WTC11 (cell line): Measurements from ENCODE around the gene FOXO3. TPM values are rescaled to one million over a fixed set of nuclear protein-coding genes. Genes with fewer than 3 reads are reported as not detected.
A peak's percentile ranks its signal among the peaks of the same experiment; 100 is the strongest.

ENCODE experiments used
- ATAC-seq: fragments of 200-7000 bp; cut with Tn5 transposase; 2 replicates; pipeline ENCODE4 v1.10.0; 2021; ENCODE audit warnings: mild to moderate bottlenecking, moderate library complexity
- CTCF ChIA-PET: fragments of 300-600 bp; sonication (Branson Sonifier 250); formaldehyde crosslinking; loops from one replicate; lab custom pipeline; 2021; ENCODE audit warnings: antibody characterized with exemption; lab: Charles Lee
- POLR2A ChIA-PET: fragments of 350-600 bp; sonication (Branson Sonifier 250); formaldehyde crosslinking; loops from one replicate; lab custom pipeline; 2021; ENCODE audit warnings: antibody characterized with exemption; lab: Charles Lee
- DNase-seq: peaks from one replicate; pipeline ENCODE4 v3.0.0; 2021; ENCODE audit warnings: low spot score
- H3K27ac Mint-ChIP-seq: 2 replicates; pipeline ENCODE4 v1.8.0; 2021; ENCODE audit warnings: mixed read lengths
- H3K27me3 Mint-ChIP-seq: 2 replicates; pipeline ENCODE4 v1.8.0; 2021; ENCODE audit warnings: low read depth, mild to moderate bottlenecking, moderate library complexity, mixed read lengths
- H3K36me3 Mint-ChIP-seq: 2 replicates; pipeline ENCODE4 v1.8.0; 2021; ENCODE audit warnings: mixed read lengths
- H3K4me1 Mint-ChIP-seq: 2 replicates; pipeline ENCODE4 v1.8.0; 2022; ENCODE audit warnings: mixed read lengths
- H3K4me3 Mint-ChIP-seq: 2 replicates; pipeline ENCODE4 v1.8.0; 2021; ENCODE audit warnings: mild to moderate bottlenecking, moderate library complexity, mixed read lengths
- H3K9me3 Mint-ChIP-seq: 2 replicates; pipeline ENCODE4 v1.8.0; 2021; ENCODE audit warnings: mixed read lengths
- AFF4 ChIP-seq: sonication (generic); formaldehyde crosslinking; IDR thresholded peaks from 2 replicates; pipeline ENCODE4 v1.8.1; 2023; ENCODE audit warnings: mild to moderate bottlenecking, missing genetic modification reagents, borderline replicate concordance
- ATF1 ChIP-seq: sonication (generic); formaldehyde crosslinking; IDR thresholded peaks from 2 replicates; pipeline ENCODE4 v1.8.1; 2023; ENCODE audit warnings: mild to moderate bottlenecking, moderate library complexity, missing genetic modification reagents
- CBFB ChIP-seq: sonication (generic); formaldehyde crosslinking; IDR thresholded peaks from 2 replicates; pipeline ENCODE4 v1.8.1; 2022; ENCODE audit warnings: mild to moderate bottlenecking, low read depth, missing genetic modification reagents
- EMX1 ChIP-seq: fragments of 250-450 bp; sonication (Bioruptor Pico); IDR thresholded peaks from 2 replicates; pipeline ENCODE4 v1.8.0; 2021; ENCODE audit warnings: mild to moderate bottlenecking
- ETV6 ChIP-seq: sonication (generic); formaldehyde crosslinking; IDR thresholded peaks from 2 replicates; pipeline ENCODE4 v1.8.1; 2022; ENCODE audit warnings: mild to moderate bottlenecking, missing genetic modification reagents
- GTF2I ChIP-seq: fragments of 250-450 bp; sonication (Bioruptor Pico); conservative IDR thresholded peaks from 2 replicates; pipeline ENCODE4 v1.4.0; 2021; ENCODE audit warnings: mild to moderate bottlenecking
- JUN ChIP-seq: sonication (generic); formaldehyde crosslinking; IDR thresholded peaks from 2 replicates; pipeline ENCODE4 v1.8.0; 2023; ENCODE audit warnings: mild to moderate bottlenecking, missing genetic modification reagents
- MYBL2 ChIP-seq: sonication (generic); formaldehyde crosslinking; IDR thresholded peaks from 2 replicates; pipeline ENCODE4 v1.8.1; 2023; ENCODE audit warnings: mild to moderate bottlenecking, moderate library complexity, missing genetic modification reagents
- NR2C2 ChIP-seq: sonication (generic); formaldehyde crosslinking; IDR thresholded peaks from 2 replicates; pipeline ENCODE4 v1.8.0; 2022; ENCODE audit warnings: mild to moderate bottlenecking, missing genetic modification reagents
- NR3C1 ChIP-seq: sonication (generic); formaldehyde crosslinking; conservative IDR thresholded peaks from 2 replicates; pipeline ENCODE4 v1.8.1; 2023; ENCODE audit warnings: low read depth, mild to moderate bottlenecking, missing genetic modification reagents
- OVOL2 ChIP-seq: fragments of 250-450 bp; sonication (Bioruptor Pico); IDR thresholded peaks from 2 replicates; pipeline ENCODE4 v1.9.0; 2021; ENCODE audit warnings: mild to moderate bottlenecking, borderline replicate concordance
- PRRX2 ChIP-seq: fragments of 250-450 bp; sonication (Bioruptor Pico); IDR thresholded peaks from 2 replicates; pipeline ENCODE4 v1.8.0; 2021; ENCODE audit warnings: mild to moderate bottlenecking
- SMAD3 ChIP-seq: sonication (generic); formaldehyde crosslinking; IDR thresholded peaks from 2 replicates; pipeline ENCODE4 v1.8.0; 2022; ENCODE audit warnings: missing genetic modification reagents, mild to moderate bottlenecking, borderline replicate concordance
- SOX15 ChIP-seq: fragments of 250-450 bp; sonication (Bioruptor Pico); IDR thresholded peaks from 2 replicates; pipeline ENCODE4 v1.9.0; 2021; ENCODE audit warnings: mild to moderate bottlenecking
- TP53 ChIP-seq: sonication (generic); formaldehyde crosslinking; IDR thresholded peaks from 2 replicates; pipeline ENCODE4 v1.8.1; 2023; ENCODE audit warnings: mild to moderate bottlenecking, missing genetic modification reagents
- ZMAT4 ChIP-seq: fragments of 250-450 bp; sonication (Bioruptor Pico); IDR thresholded peaks from 2 replicates; pipeline ENCODE4 v1.9.0; 2021; ENCODE audit warnings: mild to moderate bottlenecking
- ZNF138 ChIP-seq: sonication (generic); formaldehyde crosslinking; conservative IDR thresholded peaks from 2 replicates; pipeline ENCODE4 v1.8.1; 2022; ENCODE audit warnings: mild to moderate bottlenecking, moderate library complexity, missing genetic modification reagents
- ZNF263 ChIP-seq: sonication (generic); formaldehyde crosslinking; IDR thresholded peaks from 2 replicates; pipeline ENCODE4 v1.8.1; 2022; ENCODE audit warnings: low read depth, mild to moderate bottlenecking, moderate library complexity, missing genetic modification reagents
- ZNF396 ChIP-seq: fragments of 250-450 bp; sonication (Bioruptor Pico); IDR thresholded peaks from 2 replicates; pipeline ENCODE4 v1.8.0; 2021; ENCODE audit warnings: mild to moderate bottlenecking, moderate library complexity, borderline replicate concordance
- ZNF425 ChIP-seq: fragments of 250-450 bp; sonication (Bioruptor Pico); conservative IDR thresholded peaks from 2 replicates; pipeline ENCODE4 v1.9.0; 2021; ENCODE audit warnings: mild to moderate bottlenecking
- ZNF671 ChIP-seq: fragments of 250-450 bp; sonication (Bioruptor Pico); IDR thresholded peaks from 2 replicates; pipeline ENCODE4 v1.8.0; 2021; ENCODE audit warnings: mild to moderate bottlenecking
- total RNA-seq: library from RNA; stranded (reverse); gene quantifications from 3 replicates; pipeline ENCODE4 v1.2.3, GENCODE V29; 2021
- TF ChIP-seq, protein P1 (sequence below): fragments of 250-450 bp; sonication (Bioruptor Pico); IDR thresholded peaks from 2 replicates; pipeline ENCODE4 v2.1.2; 2022; ENCODE audit warnings: mild to moderate bottlenecking, moderate library complexity
- TF ChIP-seq, protein P2 (sequence below): fragments of 250-450 bp; sonication (Bioruptor Pico); IDR thresholded peaks from 2 replicates; pipeline ENCODE4 v1.9.0; 2021; ENCODE audit warnings: moderate library complexity, mild to moderate bottlenecking, inconsistent platforms, borderline replicate concordance
- TF ChIP-seq, protein P3 (sequence below): sonication (generic); formaldehyde crosslinking; IDR thresholded peaks from 2 replicates; pipeline ENCODE4 v1.8.1; 2023; ENCODE audit warnings: mild to moderate bottlenecking, missing genetic modification reagents, moderate library complexity

Gene FOXO3
- total RNA-seq, 1 experiment from 2014 or later, result 15.6 TPM

DNA sequence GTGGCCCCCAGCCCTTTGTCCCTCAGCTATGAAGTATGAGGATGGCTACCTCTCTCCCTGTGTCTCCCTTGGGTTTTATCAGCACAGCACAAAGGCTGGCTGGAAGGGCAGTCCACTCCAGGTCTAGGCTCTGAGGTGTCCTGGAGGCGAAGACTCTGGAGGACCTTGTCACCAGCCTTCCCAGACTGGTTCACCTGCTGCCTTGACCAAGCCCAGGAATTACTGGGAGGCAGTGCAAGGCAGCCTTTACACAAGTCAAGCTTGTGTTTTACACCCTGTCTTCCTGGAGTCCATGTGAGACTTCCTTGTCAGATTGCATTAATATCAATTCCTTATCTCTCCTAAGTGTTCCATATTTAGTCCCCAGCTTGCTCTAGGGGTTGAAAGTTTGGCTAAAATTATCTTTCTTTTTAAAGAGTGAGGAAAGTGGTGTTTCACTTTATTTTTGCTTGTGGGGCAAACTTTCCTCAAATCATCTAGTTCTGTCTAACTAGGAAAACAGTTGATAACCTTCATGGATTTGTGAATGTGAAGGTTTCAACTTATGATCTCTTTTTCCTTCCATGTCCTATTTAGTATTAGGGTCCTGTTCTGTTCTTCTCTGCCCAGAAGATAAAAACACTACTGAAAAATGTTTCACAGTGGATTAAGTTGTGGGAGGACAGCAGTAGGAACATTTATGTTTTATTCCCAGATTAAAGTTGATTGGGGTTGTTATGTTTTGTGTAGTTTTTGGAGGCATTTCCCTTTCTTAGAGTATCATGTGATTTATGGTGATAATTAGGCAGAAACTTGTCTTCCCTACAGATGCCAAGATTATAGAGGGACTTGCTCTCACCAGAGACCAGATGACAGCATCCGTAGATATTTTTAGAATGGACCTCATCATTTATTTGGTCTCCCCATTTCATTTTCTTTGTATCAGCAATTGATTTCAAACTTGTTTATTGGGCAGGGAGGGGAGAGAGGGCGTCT is 114.8 kb downstream of the FOXO3 start:
- no peak overlapping the region for H3K4me3 Mint-ChIP-seq
- no peak for TF ChIP-seq NR3C1
- TF ChIP-seq TP53, result no peak
- no peak for TF ChIP-seq GTF2I (CRISPR knock-in tag)
- TF ChIP-seq ETV6 (CRISPR knock-in tag), result no peak
- TF ChIP-seq AFF4 (CRISPR knock-in tag), result no peak
- no peak for TF ChIP-seq SMAD3 (CRISPR knock-in tag)
- TF ChIP-seq, protein P1, sequence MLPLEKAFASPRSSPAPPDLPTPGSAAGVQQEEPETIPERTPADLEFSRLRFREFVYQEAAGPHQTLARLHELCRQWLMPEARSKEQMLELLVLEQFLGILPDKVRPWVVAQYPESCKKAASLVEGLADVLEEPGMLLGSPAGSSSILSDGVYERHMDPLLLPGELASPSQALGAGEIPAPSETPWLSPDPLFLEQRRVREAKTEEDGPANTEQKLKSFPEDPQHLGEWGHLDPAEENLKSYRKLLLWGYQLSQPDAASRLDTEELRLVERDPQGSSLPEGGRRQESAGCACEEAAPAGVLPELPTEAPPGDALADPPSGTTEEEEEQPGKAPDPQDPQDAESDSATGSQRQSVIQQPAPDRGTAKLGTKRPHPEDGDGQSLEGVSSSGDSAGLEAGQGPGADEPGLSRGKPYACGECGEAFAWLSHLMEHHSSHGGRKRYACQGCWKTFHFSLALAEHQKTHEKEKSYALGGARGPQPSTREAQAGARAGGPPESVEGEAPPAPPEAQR (CRISPR knock-in tag), result no peak
- TF ChIP-seq MYBL2, result no peak
- TF ChIP-seq ZNF425 (CRISPR knock-in tag), result no peak
- no peak for TF ChIP-seq OVOL2 (CRISPR knock-in tag)
- no peak for TF ChIP-seq ZNF138
- TF ChIP-seq SOX15 (CRISPR knock-in tag), result no peak
- TF ChIP-seq ZNF396 (CRISPR knock-in tag), result no peak
- TF ChIP-seq ZMAT4 (CRISPR knock-in tag), result no peak
- TF ChIP-seq JUN (CRISPR knock-in tag), result no peak
- no peak for TF ChIP-seq ZNF263 (CRISPR knock-in tag)
- TF ChIP-seq, all 79 proteins: peak for 0
- no peaks in the 10 kb centered on the region for H3K27me3 Mint-ChIP-seq
- no peaks in the 10 kb centered on the region; the same call in 1 of the 2 replicates for H3K36me3 Mint-ChIP-seq
- DNase-seq (no peak), ATAC-seq (no peak)
- POLR2A ChIA-PET, result interaction anchor here (0.7 kb wide), 1 partner anchor 96 kb away, joined by 3 read pairs; no protein-coding TSS in a partner anchor
- H3K9me3 Mint-ChIP-seq, result no peaks in the 10 kb centered on the region
- peak overlapping the region; percentile 66 for H3K27ac Mint-ChIP-seq
- peaks cover 57% of the 10 kb centered on the region for H3K4me1 Mint-ChIP-seq
- CTCF ChIA-PET, result no interaction called here

DNA sequence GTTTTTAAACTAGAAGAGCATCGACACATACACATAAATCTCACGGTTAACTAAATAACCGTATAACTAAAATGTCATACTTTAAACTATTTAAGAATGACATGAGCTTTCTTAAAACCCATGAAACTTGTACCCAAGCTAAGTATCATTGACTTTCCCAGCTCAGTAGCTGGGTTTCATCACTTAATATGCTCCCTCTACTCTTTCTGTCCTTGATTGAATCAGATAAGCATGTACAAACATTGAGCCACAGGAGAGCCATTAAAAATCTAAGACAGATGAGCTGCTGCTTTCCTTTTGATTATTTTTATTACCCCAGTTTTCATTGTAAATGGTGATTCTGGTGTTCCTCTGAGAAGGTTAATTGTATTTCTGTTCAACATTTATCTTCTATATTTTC is 115.8 kb downstream of the FOXO3 start:
- H3K36me3 Mint-ChIP-seq, result no peaks in the 10 kb centered on the region; the same call in 1 of the 2 replicates
- no peak overlapping the region for H3K4me3 Mint-ChIP-seq
- POLR2A ChIA-PET, result no interaction called here
- H3K27me3 Mint-ChIP-seq, result no peaks in the 10 kb centered on the region
- no peak for DNase-seq
- CTCF ChIA-PET, result no interaction called here
- no peak for ATAC-seq
- no peaks in the 10 kb centered on the region for H3K9me3 Mint-ChIP-seq
- H3K4me1 Mint-ChIP-seq, result peaks cover 46% of the 10 kb centered on the region
- H3K27ac Mint-ChIP-seq, result no peak overlapping the region
- TF ChIP-seq PRRX2 (CRISPR knock-in tag) (no peak), NR2C2 (no peak), GTF2I (CRISPR knock-in tag) (no peak), ATF1 (CRISPR knock-in tag) (no peak), EMX1 (CRISPR knock-in tag) (no peak), ZMAT4 (CRISPR knock-in tag) (no peak), CBFB (CRISPR knock-in tag) (no peak), ZNF671 (CRISPR knock-in tag) (no peak)
- TF ChIP-seq, protein P1 (CRISPR knock-in tag), result no peak
- TF ChIP-seq, protein P2, sequence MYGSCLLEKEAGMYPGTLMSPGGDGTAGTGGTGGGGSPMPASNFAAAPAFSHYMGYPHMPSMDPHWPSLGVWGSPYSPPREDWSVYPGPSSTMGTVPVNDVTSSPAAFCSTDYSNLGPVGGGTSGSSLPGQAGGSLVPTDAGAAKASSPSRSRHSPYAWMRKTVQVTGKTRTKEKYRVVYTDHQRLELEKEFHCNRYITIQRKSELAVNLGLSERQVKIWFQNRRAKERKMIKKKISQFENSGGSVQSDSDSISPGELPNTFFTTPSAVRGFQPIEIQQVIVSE (CRISPR knock-in tag), result no peak
- TF ChIP-seq, protein P3, sequence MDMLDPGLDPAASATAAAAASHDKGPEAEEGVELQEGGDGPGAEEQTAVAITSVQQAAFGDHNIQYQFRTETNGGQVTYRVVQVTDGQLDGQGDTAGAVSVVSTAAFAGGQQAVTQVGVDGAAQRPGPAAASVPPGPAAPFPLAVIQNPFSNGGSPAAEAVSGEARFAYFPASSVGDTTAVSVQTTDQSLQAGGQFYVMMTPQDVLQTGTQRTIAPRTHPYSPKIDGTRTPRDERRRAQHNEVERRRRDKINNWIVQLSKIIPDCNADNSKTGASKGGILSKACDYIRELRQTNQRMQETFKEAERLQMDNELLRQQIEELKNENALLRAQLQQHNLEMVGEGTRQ (CRISPR knock-in tag), result no peak
